Endothelial cell of umbilical vein (primary cell): ENCODE results near the gene NT5M. TPM values are rescaled to one million over a fixed set of nuclear protein-coding genes. Genes with fewer than 3 reads are reported as not detected.

Experiments used
- BruUV-seq: library from RNA; stranded (reverse); fragments of 400-500 nt; replicated peaks from 2 replicates; lab custom pipeline; 2021; lab: Mats Ljungman, UMichigan
- CTCF ChIA-PET: fragments of 300-600, 350-600 bp; sonication (Branson Sonifier 250); formaldehyde crosslinking; loops from one replicate; lab custom pipeline; 2021; ENCODE audit warnings: antibody characterized with exemption, inconsistent platforms; lab: Charles Lee
- POLR2A ChIA-PET: fragments of 300-600, 350-600 bp; sonication (Branson Sonifier 250); formaldehyde crosslinking; loops from one replicate; lab custom pipeline; 2021; ENCODE audit warnings: antibody characterized with exemption, inconsistent platforms; lab: Charles Lee
- DNase-seq: peaks from one replicate; pipeline ENCODE4 v3.0.0-alpha.2; 2011; ENCODE audit warnings: low read depth, low spot score
- FAIRE-seq: peaks from 2 replicates; lab custom pipeline; 2011; peaks lifted over from hg19 to GRCh38; lab: Jason Lieb, UNC
- H2AFZ ChIP-seq: 2 replicates; pipeline ENCODE4 v1.6.0; 2012; ENCODE audit warnings: low read depth, low read length, control low read depth, inconsistent platforms
- H3K27ac ChIP-seq: 2 replicates; pipeline ENCODE4 v1.5.1; 2011; ENCODE audit warnings: low read depth, mild to moderate bottlenecking, control low read depth, low read length, moderate library complexity; ENCODE audit not compliant: insufficient read depth
- H3K27me3 ChIP-seq, 2 experiments: 2 replicates each; pipeline versions ENCODE4 v1.6.0 to v1.6.1; 2011; ENCODE audit warnings: low read length in 2 of 2, mixed read lengths in 1 of 2; ENCODE audit not compliant: control insufficient read depth in 2 of 2, insufficient read depth in 2 of 2
- H3K36me3 ChIP-seq, 2 experiments: 2 replicates in 1 of 2; 3 replicates in 1 of 2; pipeline ENCODE4 v1.5.1; 2011; ENCODE audit warnings: low read length in 2 of 2, mild to moderate bottlenecking in 1 of 2, moderate library complexity in 1 of 2; ENCODE audit not compliant: control insufficient read depth in 2 of 2, insufficient read depth in 2 of 2; ENCODE audit errors: extremely low read depth in 1 of 2
- H3K4me1 ChIP-seq: 3 replicates; pipeline ENCODE4 v1.5.1; 2011; ENCODE audit warnings: mild to moderate bottlenecking, low read length; ENCODE audit not compliant: control insufficient read depth, insufficient read depth; ENCODE audit errors: extremely low read depth
- H3K4me2 ChIP-seq: 2 replicates; pipeline ENCODE4 v1.6.1; 2011; ENCODE audit warnings: low read length, control low read depth, mixed read lengths; ENCODE audit not compliant: insufficient read depth
- H3K4me3 ChIP-seq, 3 experiments: fragments of 200-600 bp in 1 of 3; sonication (generic), shearing (Covaris generic) in 1 of 3; replicated peaks in 1 of 3; 2 replicates each; pipeline ENCODE4 v1.5.1; 2011 to 2016; ENCODE audit warnings: control low read depth in 3 of 3, low read length in 3 of 3, mild to moderate bottlenecking in 2 of 3, inconsistent platforms in 1 of 3, low read depth in 1 of 3, moderate library complexity in 1 of 3; ENCODE audit not compliant: insufficient read depth in 1 of 3
- H3K79me2 ChIP-seq: 2 replicates; pipeline ENCODE4 v1.6.0; 2012; ENCODE audit warnings: low read length, inconsistent platforms; ENCODE audit not compliant: control insufficient read depth, insufficient read depth
- H3K9ac ChIP-seq: replicated peaks from 2 replicates; pipeline ENCODE3; 2011; ENCODE audit warnings: low read length, control low read depth; ENCODE audit not compliant: insufficient read depth; ENCODE audit errors: extremely low read depth
- H3K9me1 ChIP-seq: replicated peaks from 3 replicates; pipeline ENCODE4 v1.6.0; 2011; ENCODE audit warnings: mild to moderate bottlenecking, low read length; ENCODE audit not compliant: control insufficient read depth, insufficient read depth; ENCODE audit errors: extremely low read depth
- H3K9me3 ChIP-seq: replicated peaks from 2 replicates; pipeline ENCODE4 v1.5.1; 2012; ENCODE audit warnings: low read length, inconsistent platforms; ENCODE audit not compliant: control insufficient read depth, insufficient read depth
- H4K20me1 ChIP-seq: replicated peaks from 2 replicates; pipeline ENCODE3; 2011; ENCODE audit warnings: mild to moderate bottlenecking, low read length; ENCODE audit not compliant: control insufficient read depth, insufficient read depth; ENCODE audit errors: extremely low read depth
- GATA2 ChIP-seq: IDR thresholded peaks from 2 replicates; pipeline ENCODE4 v1.7.0; 2011; ENCODE audit warnings: low read depth, mild to moderate bottlenecking, moderate library complexity, mixed read lengths, low read length; ENCODE audit not compliant: insufficient read length, insufficient read depth
- JUN ChIP-seq: IDR thresholded peaks from 2 replicates; pipeline ENCODE4 v1.6.1; 2011; ENCODE audit warnings: borderline replicate concordance, low read depth; ENCODE audit not compliant: insufficient read length, insufficient read depth
- MYC ChIP-seq: IDR thresholded peaks from one replicate; pipeline ENCODE4 v1.6.1; 2011; ENCODE audit warnings: mild to moderate bottlenecking, low read depth, low read length
- POLR2A ChIP-seq: IDR thresholded peaks from 2 replicates; pipeline ENCODE4 v1.6.1; 2012; ENCODE audit warnings: low read depth, mild to moderate bottlenecking, control low read depth, low read length
- POLR2AphosphoS5 ChIP-seq: IDR thresholded peaks from 2 replicates; pipeline ENCODE4 v1.6.1; 2012; ENCODE audit warnings: low read depth, mild to moderate bottlenecking, control low read depth, low read length, moderate library complexity; ENCODE audit not compliant: insufficient read depth
- dilution Hi-C: fragments of 300-500 bp; cut with MboI; formaldehyde crosslinking; loops from one replicate; pipeline ENCODE4 v1.15.0; 2019; ENCODE audit warnings: low sequenced_read_pairs; ENCODE audit not compliant: extremely low pct_ligation_motif_present
- intact Hi-C: fragments of 100-400 bp; cut with micrococcal nuclease; formaldehyde crosslinking; loops from one replicate; pipeline ENCODE4 v1.10.0; 2022
- polyA plus RNA-seq, 4 experiments: library from polyadenylated mRNA; depleted of rRNA in 3 of 4; stranded (reverse) in 3 of 4; unstranded in 1 of 4; fragments of >200 nt; gene quantifications; 2 replicates each; pipeline versions ENCODE4 v1.2.1 to v1.2.3, GENCODE V29; 2011 to 2012; ENCODE audit warnings: missing spikeins in 1 of 4
- total RNA-seq: library from RNA; stranded (reverse); gene quantifications from 2 replicates; pipeline ENCODE4 v1.2.3, GENCODE V29; 2021
- TF ChIP-seq, protein P1 (sequence below), 2 donors: IDR thresholded peaks; 1 replicate in 1 of 2; 2 replicates in 1 of 2; pipeline ENCODE4 v1.5.1; 2011; ENCODE audit warnings: low read length in 2 of 2, mild to moderate bottlenecking in 2 of 2, moderate library complexity in 2 of 2, control low read depth in 1 of 2, inconsistent platforms in 1 of 2, low read depth in 1 of 2; ENCODE audit not compliant: insufficient read depth in 1 of 2; ENCODE audit errors: extremely low read depth in 1 of 2
- TF ChIP-seq, protein P2 (sequence below): IDR thresholded peaks from 2 replicates; pipeline ENCODE4 v1.6.1; 2011; ENCODE audit not compliant: insufficient read depth, insufficient read length

Gene NT5M
- total and polyA plus RNA-seq, 2 donors (not counting 3 experiments of a cell fraction or from before 2014, with no cell fraction given) = 0.91 to 3.0 TPM

DNA sequence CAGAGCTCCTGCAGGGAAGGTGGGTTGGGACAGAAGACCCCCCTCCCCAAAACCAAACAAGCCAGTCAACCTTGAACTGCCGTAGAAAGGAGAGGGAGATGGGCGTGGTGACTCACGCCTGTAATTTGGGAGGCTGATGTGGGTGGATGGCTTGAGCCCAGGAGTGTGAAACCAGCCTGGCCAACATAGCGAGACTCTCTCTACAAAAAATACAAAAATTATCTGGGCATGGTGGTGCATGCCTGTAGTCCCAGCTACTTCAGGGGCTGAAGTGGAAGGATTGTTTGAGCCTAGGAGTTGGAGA is 42.1 kb downstream of the NT5M start:
- ChIA-PET CTCF (interaction anchor here (0.6 kb wide), 1 partner anchor 119 kb away, joined by 3 read pairs; no protein-coding TSS in a partner anchor), POLR2A (interaction anchor here (0.7 kb wide), 1 partner anchor 151 kb away, joined by 3 read pairs; no protein-coding TSS in a partner anchor)
- no peaks in the 10 kb centered on the region for H3K79me2 ChIP-seq
- intact Hi-C loops (no loop called here), dilution Hi-C loops (no loop called here)
- H3K9me1 ChIP-seq = no peaks in the 10 kb centered on the region
- H3K4me1 ChIP-seq = no peaks in the 10 kb centered on the region
- DNase-seq (no peak), FAIRE-seq (no peak)
- H3K9me3 ChIP-seq = no peaks in the 10 kb centered on the region
- no peak overlapping the region for H3K9ac ChIP-seq
- TF ChIP-seq, protein P1, sequence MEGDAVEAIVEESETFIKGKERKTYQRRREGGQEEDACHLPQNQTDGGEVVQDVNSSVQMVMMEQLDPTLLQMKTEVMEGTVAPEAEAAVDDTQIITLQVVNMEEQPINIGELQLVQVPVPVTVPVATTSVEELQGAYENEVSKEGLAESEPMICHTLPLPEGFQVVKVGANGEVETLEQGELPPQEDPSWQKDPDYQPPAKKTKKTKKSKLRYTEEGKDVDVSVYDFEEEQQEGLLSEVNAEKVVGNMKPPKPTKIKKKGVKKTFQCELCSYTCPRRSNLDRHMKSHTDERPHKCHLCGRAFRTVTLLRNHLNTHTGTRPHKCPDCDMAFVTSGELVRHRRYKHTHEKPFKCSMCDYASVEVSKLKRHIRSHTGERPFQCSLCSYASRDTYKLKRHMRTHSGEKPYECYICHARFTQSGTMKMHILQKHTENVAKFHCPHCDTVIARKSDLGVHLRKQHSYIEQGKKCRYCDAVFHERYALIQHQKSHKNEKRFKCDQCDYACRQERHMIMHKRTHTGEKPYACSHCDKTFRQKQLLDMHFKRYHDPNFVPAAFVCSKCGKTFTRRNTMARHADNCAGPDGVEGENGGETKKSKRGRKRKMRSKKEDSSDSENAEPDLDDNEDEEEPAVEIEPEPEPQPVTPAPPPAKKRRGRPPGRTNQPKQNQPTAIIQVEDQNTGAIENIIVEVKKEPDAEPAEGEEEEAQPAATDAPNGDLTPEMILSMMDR (IDR thresholded peaks at IDR 0.05; ENCODE audit: extremely low read depth in 1 of 2, insufficient read depth in 1 of 2, low read depth in 1 of 2, low read length in 2 of 2) = no peak
- TF ChIP-seq POLR2A = no peak
- TF ChIP-seq JUN = no peak
- no peak for TF ChIP-seq POLR2AphosphoS5
- no peak for TF ChIP-seq GATA2
- no peak for TF ChIP-seq MYC
- TF ChIP-seq, protein P2, sequence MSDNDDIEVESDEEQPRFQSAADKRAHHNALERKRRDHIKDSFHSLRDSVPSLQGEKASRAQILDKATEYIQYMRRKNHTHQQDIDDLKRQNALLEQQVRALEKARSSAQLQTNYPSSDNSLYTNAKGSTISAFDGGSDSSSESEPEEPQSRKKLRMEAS = no peak
- H3K27me3 ChIP-seq = no peaks in the 10 kb centered on the region
- no peak overlapping the region for H3K27ac ChIP-seq
- H3K36me3 ChIP-seq = no peaks in the 10 kb centered on the region
- H4K20me1 ChIP-seq = no peaks in the 10 kb centered on the region
- no peak overlapping the region for H3K4me2 ChIP-seq
- no TSS peak for BruUV-seq
- H3K4me3 ChIP-seq = no peak overlapping the region
- no peak overlapping the region for H2AFZ ChIP-seq
